Pancreas (tissue), 10 donors: ENCODE results near the gene TMEM50B. TPM values are rescaled to one million over a fixed set of nuclear protein-coding genes. Genes with fewer than 3 reads are reported as not detected.

Experiments used
- ATAC-seq, 4 donors: fragments of 200-7000 bp; cut with Tn5 transposase; one replicate each; pipeline versions ENCODE4 v1.8.0 to v1.9.1; 2020; ENCODE audit warnings: mild to moderate bottlenecking in 4 of 4, moderate library complexity in 4 of 4
- DNase-seq, 6 donors: peaks; one replicate each; pipeline ENCODE4 v3.0.0-alpha.2; 2020
- FAIRE-seq: peaks from 2 replicates; lab custom pipeline; 2012; peaks lifted over from hg19 to GRCh38; lab: Jason Lieb, UNC
- H3K27ac ChIP-seq, 4 donors: fragments of 200-600 bp; sonication (generic); 1 replicate in 3 of 4; 2 replicates in 1 of 4; pipeline versions ENCODE4 v1.5.0 to v1.8.0; 2020
- H3K27me3 ChIP-seq, 4 donors: fragments of 200-600 bp; one replicate each; pipeline ENCODE4 v1.8.0; 2021
- H3K36me3 ChIP-seq, 3 donors: fragments of 200-600 bp; sonication (generic) in 1 of 3; one replicate each; pipeline versions ENCODE4 v1.5.0 to v1.8.0; 2020 to 2021
- H3K4me1 ChIP-seq, 3 donors: fragments of 200-600 bp; one replicate each; pipeline ENCODE4 v1.8.0; 2021
- H3K4me3 ChIP-seq, 4 donors: fragments of 200-600 bp; sonication (generic) in 2 of 4; one replicate each; pipeline versions ENCODE4 v1.5.0 to v1.8.0; 2020 to 2021
- H3K9me3 ChIP-seq, 4 donors: fragments of 200-600 bp; one replicate each; pipeline ENCODE4 v1.8.0; 2021
- WGBS, 2 donors: extraction: QIAGEN DNeasy Blood & Tissue Kit; methylation state at CpG; one replicate each; pipeline ENCODE4 v1.1.7; 2013; 5-methylcytosine and 5-hydroxymethylcytosine counted together
- intact Hi-C, 3 donors: fragments of 100-400 bp; cut with DNase I; formaldehyde crosslinking; loops; one replicate each; pipeline versions ENCODE4 v1.11.1 to v1.14.2; 2022
- polyA plus RNA-seq, 2 donors: library from polyadenylated mRNA; stranded (reverse); fragments of 200-250 nt; gene quantifications; one replicate each; pipeline ENCODE4 v1.2.3, GENCODE V29; 2013
- total RNA-seq, 6 donors: library from RNA; stranded (reverse); fragmentation: NEBNext Ultra II Directional in 4 of 6; extraction: Animal tissue kit (Norgen Biotek cat#: 25700) in 4 of 6; gene quantifications; one replicate each; pipeline versions ENCODE4 v1.2.1 to v1.2.4, GENCODE V29; 2021 to 2023
- TF ChIP-seq, protein P1 (sequence below), 4 donors: fragments of 200-600 bp; sonication (generic) in 3 of 4; IDR thresholded peaks; one replicate each; pipeline versions ENCODE4 v1.5.0 to v1.8.0; 2021; ENCODE audit warnings: antibody characterized with exemption in 4 of 4
- donor health status: healthy with polysubstance abuse.
- donor health status: DM: no; HTN: no; CAD: no; lungs with moderate emphysema.
- donor health status: DM: no; HTN: no; CAD: no.
- donor health status: control.
- donor health status: control.
- donor health status: Bipolar disorder and iron deficiency.
- donor health status: DM: yes; HTN: yes; CAD: no.
- donor health status: DM: no; HTN: no; CAD: no.
- donor health status: DM: no; HTN: no; CAD: no.
- donor health status: DM: yes; HTN: yes; CAD: no.

The TMEM50B gene
- total and polyA plus RNA-seq, 8 donors = 11.5 to 96.1 (median 19.4) TPM

DNA sequence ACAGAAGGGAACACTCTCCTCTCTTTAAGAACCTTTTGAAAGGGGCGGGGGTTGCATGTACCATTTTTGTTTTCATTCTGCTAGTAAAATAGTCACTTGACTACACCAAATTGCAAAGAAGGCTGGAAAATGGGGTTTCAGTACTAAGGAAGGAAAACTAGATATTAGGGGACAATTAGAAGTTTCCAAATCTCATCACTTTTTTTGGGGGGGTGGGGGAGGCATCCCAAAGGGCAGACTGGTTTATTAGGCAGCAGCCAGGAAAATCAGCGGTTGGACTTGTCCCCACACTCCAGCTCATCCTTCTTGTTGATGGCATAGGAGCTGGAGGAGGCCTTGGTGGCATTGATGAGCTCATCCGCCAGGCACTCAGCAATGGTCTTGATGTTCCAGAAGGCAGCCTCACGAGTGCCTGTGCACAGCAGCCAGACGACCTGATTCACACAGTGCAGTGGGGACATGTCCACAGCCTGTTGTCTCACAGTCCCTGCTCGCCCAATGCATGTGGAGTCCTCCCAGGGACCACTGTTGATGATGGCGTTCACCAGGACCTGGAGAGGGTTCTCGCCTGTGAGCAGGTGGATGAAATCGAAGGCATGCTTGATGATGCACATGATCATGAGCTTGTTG is 1.7 kb upstream of the TMEM50B start:
- peak overlapping the region in 1 of 4 donors; percentile 90 for H3K4me3 ChIP-seq
- intact Hi-C loops = no loop called here
- TF ChIP-seq, protein P1, sequence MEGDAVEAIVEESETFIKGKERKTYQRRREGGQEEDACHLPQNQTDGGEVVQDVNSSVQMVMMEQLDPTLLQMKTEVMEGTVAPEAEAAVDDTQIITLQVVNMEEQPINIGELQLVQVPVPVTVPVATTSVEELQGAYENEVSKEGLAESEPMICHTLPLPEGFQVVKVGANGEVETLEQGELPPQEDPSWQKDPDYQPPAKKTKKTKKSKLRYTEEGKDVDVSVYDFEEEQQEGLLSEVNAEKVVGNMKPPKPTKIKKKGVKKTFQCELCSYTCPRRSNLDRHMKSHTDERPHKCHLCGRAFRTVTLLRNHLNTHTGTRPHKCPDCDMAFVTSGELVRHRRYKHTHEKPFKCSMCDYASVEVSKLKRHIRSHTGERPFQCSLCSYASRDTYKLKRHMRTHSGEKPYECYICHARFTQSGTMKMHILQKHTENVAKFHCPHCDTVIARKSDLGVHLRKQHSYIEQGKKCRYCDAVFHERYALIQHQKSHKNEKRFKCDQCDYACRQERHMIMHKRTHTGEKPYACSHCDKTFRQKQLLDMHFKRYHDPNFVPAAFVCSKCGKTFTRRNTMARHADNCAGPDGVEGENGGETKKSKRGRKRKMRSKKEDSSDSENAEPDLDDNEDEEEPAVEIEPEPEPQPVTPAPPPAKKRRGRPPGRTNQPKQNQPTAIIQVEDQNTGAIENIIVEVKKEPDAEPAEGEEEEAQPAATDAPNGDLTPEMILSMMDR (IDR thresholded peaks at IDR 0.05) = no peak
- peaks cover 0 to 6% (median 4%) of the 10 kb centered on the region in 3 donors for H3K4me1 ChIP-seq
- WGBS, 2 donors = 86 to 92% methylated on average over 9 of the region's 9 CpGs
- H3K36me3 ChIP-seq = no peaks in the 10 kb centered on the region
- DNase-seq (no peak), FAIRE-seq (no peak), ATAC-seq (no peak)
- H3K27ac ChIP-seq = no peak overlapping the region
- no peaks in the 10 kb centered on the region for H3K27me3 ChIP-seq
- H3K9me3 ChIP-seq = no peaks in the 10 kb centered on the region

DNA sequence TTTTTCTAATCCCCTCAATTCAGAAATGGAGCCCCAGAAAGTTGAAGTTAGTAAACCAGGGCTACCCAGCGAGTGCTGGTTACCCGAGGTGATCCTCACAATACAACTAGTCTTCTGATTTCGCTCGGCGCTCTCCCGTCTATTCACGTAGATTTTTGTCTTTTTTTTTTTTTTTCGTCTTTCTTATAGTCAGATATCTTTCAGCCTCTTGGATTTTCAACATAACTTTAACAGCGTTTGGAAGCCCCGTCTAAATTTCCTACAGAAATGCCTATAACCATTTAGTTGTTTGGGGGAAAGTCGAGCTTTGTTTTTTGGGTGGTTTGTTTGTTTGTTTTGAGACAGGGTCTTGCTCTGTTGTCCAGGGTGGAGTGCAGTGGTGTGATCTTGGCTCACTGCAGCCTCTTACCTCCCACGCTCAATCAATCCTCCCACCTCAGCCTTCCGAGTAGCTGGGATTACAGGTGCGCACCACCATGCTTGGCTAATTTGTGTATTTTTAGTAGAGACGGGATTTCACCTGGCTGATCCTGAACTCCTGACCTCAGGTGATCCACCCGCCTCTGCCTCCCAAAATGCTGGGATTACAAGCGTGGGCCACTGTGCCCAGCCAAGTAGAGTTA is 818 bp upstream of the TMEM50B start:
- TF ChIP-seq, protein P1 (IDR thresholded peaks at IDR 0.05) = no peak
- H3K9me3 ChIP-seq = no peaks in the 10 kb centered on the region
- no peak for FAIRE-seq
- ATAC-seq = no peak
- H3K4me3 ChIP-seq = peak overlapping the region; percentile 29 to 98 (median 79)
- DNase-seq = no peak
- H3K4me1 ChIP-seq = peaks cover 0 to 6% (median 4%) of the 10 kb centered on the region in 3 donors
- WGBS, 2 donors = 17 to 19% methylated on average over 17 of the region's 17 CpGs
- peak overlapping the region; percentile 87 to 95 (median 91) for H3K27ac ChIP-seq
- H3K27me3 ChIP-seq = no peaks in the 10 kb centered on the region
- no peaks in the 10 kb centered on the region for H3K36me3 ChIP-seq
- intact Hi-C loops = no loop called here

DNA sequence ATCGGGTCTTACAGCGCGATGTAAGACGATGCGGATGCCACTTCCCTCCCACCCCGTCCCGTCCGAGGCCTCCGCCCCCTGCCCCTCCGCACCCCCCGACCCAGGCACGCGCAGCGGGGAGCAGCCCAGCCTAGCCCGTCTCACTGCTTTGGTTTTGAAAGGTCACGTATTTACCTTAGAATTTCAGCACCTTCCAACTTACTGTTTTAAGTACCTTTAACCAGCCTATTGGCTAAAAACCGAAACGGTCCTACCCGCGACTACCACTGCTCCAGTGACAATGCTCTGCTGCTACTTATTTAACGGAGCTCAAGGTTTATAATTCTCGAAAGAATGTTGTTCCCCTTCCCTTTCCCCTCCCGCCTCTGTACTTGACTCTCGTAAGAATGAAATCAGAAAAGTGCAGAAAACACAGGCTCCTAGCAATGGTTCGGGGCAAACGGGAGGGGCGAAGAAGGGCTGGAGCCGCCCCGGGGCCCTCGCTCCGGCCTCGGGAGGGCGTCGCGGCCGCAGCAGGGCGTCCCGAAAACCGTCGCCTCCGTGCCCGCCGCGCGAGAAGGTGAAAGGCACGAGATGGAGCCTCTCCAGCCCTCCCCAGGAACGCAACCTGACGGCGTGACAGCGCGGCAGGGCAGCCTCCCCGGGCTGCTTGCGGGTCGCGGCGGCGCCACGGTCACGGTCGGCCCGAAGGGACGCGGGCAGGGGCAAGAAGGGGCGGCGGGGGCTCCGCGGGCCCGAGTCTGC is 667 bp downstream of the TMEM50B start:
- DNase-seq (peak in 4 of 6 donors; percentile 27 to 65 (median 45)), FAIRE-seq (no peak), ATAC-seq (peak; percentile 22 to 42 (median 26))
- peak overlapping the region; percentile 68 to 98 (median 92) for H3K4me3 ChIP-seq
- peak overlapping the region; percentile 87 to 95 (median 91) for H3K27ac ChIP-seq
- no peaks in the 10 kb centered on the region for H3K9me3 ChIP-seq
- TF ChIP-seq, protein P1 (IDR thresholded peaks at IDR 0.05) = no peak
- 0 to 1% methylated on average over 58 to 68 of the region's 68 CpGs for WGBS, 2 donors
- intact Hi-C loops = no loop called here
- no peaks in the 10 kb centered on the region for H3K27me3 ChIP-seq
- H3K4me1 ChIP-seq = peaks cover 0 to 6% (median 4%) of the 10 kb centered on the region in 3 donors
- H3K36me3 ChIP-seq = no peaks in the 10 kb centered on the region

DNA sequence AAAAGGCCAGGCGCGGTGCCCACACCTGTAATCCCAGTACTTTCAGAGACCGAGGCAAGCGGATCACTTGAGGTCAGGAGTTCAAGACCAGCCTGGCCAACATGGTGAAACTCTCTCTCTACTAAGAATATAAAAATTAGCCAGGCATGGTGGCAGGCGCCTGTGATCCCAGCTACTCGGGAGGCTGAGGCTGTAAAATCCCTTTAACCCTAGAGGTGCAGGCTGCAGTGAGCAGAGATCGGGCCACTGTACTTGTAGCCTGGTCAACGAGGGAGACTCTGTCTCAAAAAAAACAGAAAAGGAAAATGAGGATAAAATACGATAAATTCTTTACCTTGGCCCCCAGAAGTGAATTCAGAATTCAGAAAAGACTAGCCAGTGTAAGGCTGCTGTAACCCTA is 1.6 kb downstream of the TMEM50B start:
- H3K9me3 ChIP-seq = no peaks in the 10 kb centered on the region
- no peak for FAIRE-seq
- peaks cover 0 to 6% (median 4%) of the 10 kb centered on the region in 3 donors for H3K4me1 ChIP-seq
- intact Hi-C loops = no loop called here
- DNase-seq = no peak
- WGBS, 2 donors = 52 to 59% methylated on average over 9 of the region's 9 CpGs
- H3K27ac ChIP-seq = peak overlapping the region in 2 of 4 donors; percentile 5 to 90
- no peaks in the 10 kb centered on the region for H3K36me3 ChIP-seq
- H3K4me3 ChIP-seq = peak overlapping the region in 3 of 4 donors; percentile 68 to 98 (median 90)
- no peak for ATAC-seq
- H3K27me3 ChIP-seq = no peaks in the 10 kb centered on the region
- TF ChIP-seq, protein P1 (IDR thresholded peaks at IDR 0.05) = no peak
